B cell (primary cell): ENCODE data around the gene PLCB1. TPM values are rescaled to one million over a fixed set of nuclear protein-coding genes. Genes with fewer than 3 reads are reported as not detected.

Experiments
- ATAC-seq: fragments of 200-7000 bp; cut with Tn5 transposase; one replicate; pipeline ENCODE4 v1.10.0; 2021; ENCODE audit warnings: low read depth, mild to moderate bottlenecking, moderate number of reproducible peaks, moderate library complexity
- CTCF ChIA-PET: fragments of 350-600 bp; sonication (Branson Sonifier 250); formaldehyde crosslinking; loops from one replicate; lab custom pipeline; 2021; ENCODE audit warnings: antibody characterized with exemption, inconsistent platforms; lab: Charles Lee
- POLR2A ChIA-PET: fragments of 350-600 bp; sonication (Branson Sonifier 250); formaldehyde crosslinking; loops from one replicate; lab custom pipeline; 2021; ENCODE audit warnings: antibody characterized with exemption; lab: Charles Lee
- DNase-seq: peaks from one replicate; pipeline ENCODE4 v3.0.0; 2013
- H2AFZ ChIP-seq: 2 replicates; pipeline ENCODE4 v1.6.1; 2012; ENCODE audit warnings: mild to moderate bottlenecking, low read depth, low read length; ENCODE audit not compliant: insufficient read depth, poor library complexity, severe bottlenecking
- H3K27ac ChIP-seq, 2 donors: 1 replicate in 1 of 2; 2 replicates in 1 of 2; pipeline ENCODE4 v1.5.1; 2012 to 2013; ENCODE audit warnings: low read length in 2 of 2, mild to moderate bottlenecking in 2 of 2, moderate library complexity in 1 of 2
- H3K27me3 ChIP-seq, 4 experiments: fragments of 200-600 bp in 1 of 4; sonication (generic) in 1 of 4; replicated peaks in 1 of 4; 1 replicate in 2 of 4; 2 replicates in 2 of 4; pipeline versions ENCODE4 v1.6.1 to v1.7.0; 2013 to 2016; ENCODE audit warnings: low read length in 3 of 4, mild to moderate bottlenecking in 2 of 4, mixed read lengths in 1 of 4, moderate library complexity in 1 of 4; ENCODE audit not compliant: insufficient read depth in 4 of 4, control insufficient read depth in 3 of 4; ENCODE audit errors: control extremely low read depth in 1 of 4
- H3K36me3 ChIP-seq, 2 experiments: replicated peaks in 1 of 2; 1 replicate in 1 of 2; 2 replicates in 1 of 2; pipeline versions ENCODE4 v1.6.1 to v1.7.1; 2013; ENCODE audit warnings: low read length in 1 of 2; ENCODE audit not compliant: insufficient read depth in 2 of 2, control insufficient read depth in 1 of 2; ENCODE audit errors: control extremely low read depth in 1 of 2, extremely low read depth in 1 of 2
- H3K4me1 ChIP-seq, 2 donors: fragments of 200-600 bp in 1 of 2; sonication (generic) in 1 of 2; 1 replicate in 1 of 2; 2 replicates in 1 of 2; pipeline versions ENCODE4 v1.5.1 to v1.6.1; 2013 to 2017; ENCODE audit warnings: low read length in 2 of 2; ENCODE audit not compliant: control insufficient read depth in 2 of 2, insufficient read depth in 2 of 2
- H3K4me2 ChIP-seq: replicated peaks from 2 replicates; pipeline ENCODE3; 2012; ENCODE audit warnings: mild to moderate bottlenecking, low read depth, low read length; ENCODE audit not compliant: poor library complexity, severe bottlenecking
- H3K4me3 ChIP-seq, 5 experiments: fragments of 200-600 bp in 1 of 5; sonication (generic) in 1 of 5; 1 replicate in 3 of 5; 2 replicates in 2 of 5; pipeline versions ENCODE4 v1.5.1 to v1.7.0; 2011 to 2016; ENCODE audit warnings: low read length in 4 of 5, mild to moderate bottlenecking in 4 of 5, low read depth in 2 of 5, control low read depth in 1 of 5, moderate library complexity in 1 of 5; ENCODE audit not compliant: insufficient read depth in 1 of 5; ENCODE audit errors: control extremely low read depth in 1 of 5, extremely low read depth in 1 of 5
- H3K79me2 ChIP-seq: fragments of 200-600 bp; sonication (generic); one replicate; pipeline ENCODE4 v1.6.0; 2016; ENCODE audit warnings: low read length; ENCODE audit not compliant: control insufficient read depth, insufficient read depth
- H3K9ac ChIP-seq: fragments of 200-600 bp; sonication (generic); 2 replicates; pipeline ENCODE4 v1.6.1; 2017; ENCODE audit warnings: mild to moderate bottlenecking, low read length, moderate library complexity
- H3K9me3 ChIP-seq, 3 donors: one replicate each; pipeline versions ENCODE4 v1.6.1 to v1.7.1; 2013; ENCODE audit warnings: low read length in 2 of 3; ENCODE audit not compliant: control insufficient read depth in 2 of 3, insufficient read depth in 1 of 3; ENCODE audit errors: control extremely low read depth in 1 of 3
- H4K20me1 ChIP-seq: 2 replicates; pipeline ENCODE4 v1.6.0; 2012; ENCODE audit warnings: mild to moderate bottlenecking, low read length; ENCODE audit not compliant: insufficient read depth, control insufficient read depth, poor library complexity, severe bottlenecking
- H3K27ac Mint-ChIP-seq: one replicate; pipeline ENCODE4 v1.8.0; 2021; ENCODE audit warnings: mixed read lengths
- H3K27me3 Mint-ChIP-seq: one replicate; pipeline ENCODE4 v1.8.0; 2021; ENCODE audit warnings: mixed read lengths
- H3K4me1 Mint-ChIP-seq: one replicate; pipeline ENCODE4 v1.8.0; 2021; ENCODE audit warnings: mixed read lengths
- H3K4me3 Mint-ChIP-seq: one replicate; pipeline ENCODE4 v1.8.0; 2021; ENCODE audit warnings: mixed read lengths
- H3K9me3 Mint-ChIP-seq: one replicate; pipeline ENCODE4 v1.8.0; 2022; ENCODE audit warnings: mixed read lengths; ENCODE audit not compliant: insufficient read depth
- EZH2 ChIP-seq: IDR thresholded peaks from 2 replicates; pipeline ENCODE4 v1.6.1; 2012; ENCODE audit warnings: borderline replicate concordance, low read depth, mild to moderate bottlenecking, moderate library complexity, low read length; ENCODE audit not compliant: insufficient read depth, poor library complexity, severe bottlenecking
- WGBS: methylation state at CpG from one replicate; pipeline ENCODE4 v1.1.5; 2013; ENCODE audit warnings: missing lambda C conversion rate; ENCODE audit not compliant: insufficient coverage; 5-methylcytosine and 5-hydroxymethylcytosine counted together
- intact Hi-C: fragments of 100-400 bp; cut with micrococcal nuclease; formaldehyde crosslinking; loops from one replicate; pipeline ENCODE4 v1.10.0; 2022
- polyA plus RNA-seq: library from polyadenylated mRNA; depleted of rRNA; stranded (reverse); fragments of >200 nt; gene quantifications from 2 replicates; pipeline ENCODE4 v1.2.3, GENCODE V29; 2012
- total RNA-seq, 2 donors: library from RNA; stranded (reverse); fragments of 120-200 nt in 1 of 2; gene quantifications; 1 replicate in 1 of 2; 2 replicates in 1 of 2; pipeline versions ENCODE4 v1.2.3 to v1.2.4, GENCODE V29; 2013 to 2022
- TF ChIP-seq, protein P1 (sequence below): fragments of 200-600 bp; IDR thresholded peaks from one replicate; pipeline ENCODE4 v1.8.0; 2022; ENCODE audit warnings: antibody characterized with exemption, mild to moderate bottlenecking

PLCB1 gene
- total and polyA plus RNA-seq, 2 donors (not counting 1 experiment from before 2014, with no cell fraction given): 0.18 to 0.47 TPM

DNA sequence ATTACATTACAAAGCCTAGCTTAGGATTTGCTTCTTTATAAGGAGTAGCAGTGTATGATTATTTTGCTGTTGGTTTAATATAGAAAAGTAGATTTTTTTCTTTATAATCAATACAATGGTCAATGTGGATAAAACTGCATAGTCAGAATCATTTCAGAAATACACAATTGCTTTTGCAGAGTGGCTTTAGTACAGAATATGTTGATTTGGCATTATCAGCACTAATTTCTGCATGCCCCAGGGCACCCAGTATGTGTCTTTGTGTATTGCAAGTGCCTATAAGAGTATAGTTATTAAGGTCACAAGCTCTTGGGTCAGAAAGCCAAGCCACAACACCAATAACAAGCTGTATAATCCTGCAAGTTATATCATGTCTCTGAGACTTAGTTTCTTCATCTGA is 258.4 kb downstream of the PLCB1 start:
- TF ChIP-seq EZH2: no peak
- TF ChIP-seq, protein P1, sequence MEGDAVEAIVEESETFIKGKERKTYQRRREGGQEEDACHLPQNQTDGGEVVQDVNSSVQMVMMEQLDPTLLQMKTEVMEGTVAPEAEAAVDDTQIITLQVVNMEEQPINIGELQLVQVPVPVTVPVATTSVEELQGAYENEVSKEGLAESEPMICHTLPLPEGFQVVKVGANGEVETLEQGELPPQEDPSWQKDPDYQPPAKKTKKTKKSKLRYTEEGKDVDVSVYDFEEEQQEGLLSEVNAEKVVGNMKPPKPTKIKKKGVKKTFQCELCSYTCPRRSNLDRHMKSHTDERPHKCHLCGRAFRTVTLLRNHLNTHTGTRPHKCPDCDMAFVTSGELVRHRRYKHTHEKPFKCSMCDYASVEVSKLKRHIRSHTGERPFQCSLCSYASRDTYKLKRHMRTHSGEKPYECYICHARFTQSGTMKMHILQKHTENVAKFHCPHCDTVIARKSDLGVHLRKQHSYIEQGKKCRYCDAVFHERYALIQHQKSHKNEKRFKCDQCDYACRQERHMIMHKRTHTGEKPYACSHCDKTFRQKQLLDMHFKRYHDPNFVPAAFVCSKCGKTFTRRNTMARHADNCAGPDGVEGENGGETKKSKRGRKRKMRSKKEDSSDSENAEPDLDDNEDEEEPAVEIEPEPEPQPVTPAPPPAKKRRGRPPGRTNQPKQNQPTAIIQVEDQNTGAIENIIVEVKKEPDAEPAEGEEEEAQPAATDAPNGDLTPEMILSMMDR: no peak
- ATAC-seq: no peak
- no peaks in the 10 kb centered on the region for H3K79me2 ChIP-seq
- no peak overlapping the region for H3K4me2 ChIP-seq
- H3K4me1 ChIP-seq: no peaks in the 10 kb centered on the region
- Mint-ChIP-seq H3K27me3 (peaks cover 5% of the 10 kb centered on the region), H3K27ac (no peak overlapping the region), H3K4me3 (no peak overlapping the region), H3K4me1 (no peaks in the 10 kb centered on the region), H3K9me3 (no peaks in the 10 kb centered on the region)
- H3K27me3 ChIP-seq: no peaks in the 10 kb centered on the region
- DNase-seq: no peak
- ChIA-PET POLR2A (no interaction called here), CTCF (interaction anchor here (0.7 to 6.6 kb wide), 13 partner anchors 10 to 456 kb away, joined by 3 to 71 read pairs (median 5); no protein-coding TSS in a partner anchor)
- no peaks in the 10 kb centered on the region for H3K9me3 ChIP-seq
- no peaks in the 10 kb centered on the region for H3K36me3 ChIP-seq
- no peaks in the 10 kb centered on the region for H4K20me1 ChIP-seq
- intact Hi-C loops: no loop called here
- H3K4me3 ChIP-seq: no peak overlapping the region
- H3K27ac ChIP-seq: no peak overlapping the region
- no peak overlapping the region for H2AFZ ChIP-seq
- H3K9ac ChIP-seq: no peak overlapping the region

DNA sequence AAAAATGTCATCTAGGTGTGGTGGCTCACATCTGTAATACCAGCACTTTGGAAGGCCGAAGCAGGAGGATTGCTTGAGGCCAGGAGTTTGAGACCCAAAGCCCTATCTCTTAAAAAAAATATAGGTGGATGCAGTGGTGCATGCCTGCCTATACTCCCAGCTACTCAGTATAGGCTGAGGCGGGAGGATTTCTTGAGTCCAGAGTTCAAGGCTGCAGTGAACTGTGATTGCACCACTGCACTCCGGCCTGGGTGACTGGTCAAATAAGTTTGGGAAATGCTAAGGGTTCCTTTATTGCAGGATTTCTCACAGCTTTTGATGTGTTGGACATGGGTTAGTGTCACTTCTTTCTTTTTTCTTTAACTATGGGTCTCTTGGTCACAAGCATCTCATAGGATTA is 261.3 kb downstream of the PLCB1 start:
- DNase-seq (no peak), ATAC-seq (no peak)
- intact Hi-C loops: no loop called here
- H3K4me1 Mint-ChIP-seq: no peaks in the 10 kb centered on the region
- H3K9me3 Mint-ChIP-seq: peaks cover 2% of the 10 kb centered on the region
- TF ChIP-seq, protein P1: no peak
- TF ChIP-seq EZH2: no peak
- Histone ChIP-seq H3K4me2 (no peak overlapping the region), H3K4me1 (no peaks in the 10 kb centered on the region), H3K27ac (no peak overlapping the region), H3K4me3 (no peak overlapping the region), H3K9ac (no peak overlapping the region), H3K9me3 (no peaks in the 10 kb centered on the region), H3K79me2 (no peaks in the 10 kb centered on the region), H3K36me3 (no peaks in the 10 kb centered on the region), H3K27me3 (no peaks in the 10 kb centered on the region), H4K20me1 (no peaks in the 10 kb centered on the region), H2AFZ (no peak overlapping the region)
- H3K27ac Mint-ChIP-seq: no peak overlapping the region
- no peak overlapping the region for H3K4me3 Mint-ChIP-seq
- no peaks in the 10 kb centered on the region for H3K27me3 Mint-ChIP-seq
- 100% methylated on average over 2 of the region's 3 CpGs for WGBS
- CTCF ChIA-PET: interaction anchor here (1.9 kb wide), 1 partner anchor 34 kb away, joined by 3 read pairs; no protein-coding TSS in a partner anchor
- POLR2A ChIA-PET: no interaction called here
